Body of pancreas (tissue), 4 donors: ENCODE results near the gene NR3C1. TPM values are rescaled to one million over a fixed set of nuclear protein-coding genes. Genes with fewer than 3 reads are reported as not detected.

ENCODE experiments used
- ATAC-seq: fragments of 150-250 bp; one replicate; pipeline ENCODE4 v1.9.1; 2016
- DNase-seq, 4 donors: peaks; one replicate each; pipeline ENCODE4 v3.0.0-alpha.2; 2019
- H3K27ac ChIP-seq, 4 donors: fragments of 200-600 bp; sonication (generic); 1 replicate in 3 of 4; 2 replicates in 1 of 4; pipeline versions ENCODE4 v1.5.1 to v1.6.1; 2016 to 2019; ENCODE audit warnings: mild to moderate bottlenecking in 1 of 4, mixed read lengths in 1 of 4, moderate library complexity in 1 of 4
- H3K27me3 ChIP-seq, 2 donors: fragments of 200-600 bp; sonication (generic); one replicate each; pipeline ENCODE4 v1.6.0; 2016; ENCODE audit warnings: mild to moderate bottlenecking in 1 of 2
- H3K36me3 ChIP-seq, 2 donors: fragments of 200-600 bp; sonication (generic); replicated peaks in 1 of 2; 2 replicates each; pipeline ENCODE4 v1.5.1; 2016; ENCODE audit warnings: low read depth in 2 of 2; ENCODE audit not compliant: insufficient read depth in 1 of 2
- H3K4me1 ChIP-seq: fragments of 200-600 bp; sonication (generic); one replicate; pipeline ENCODE4 v1.6.0; 2016
- H3K4me3 ChIP-seq, 2 donors: fragments of 200-600 bp; sonication (generic); 1 replicate in 1 of 2; 2 replicates in 1 of 2; pipeline ENCODE4 v1.5.1; 2016 to 2019
- H3K9me3 ChIP-seq, 3 donors: fragments of 200-600 bp; sonication (generic); 1 replicate in 2 of 3; 2 replicates in 1 of 3; pipeline ENCODE4 v1.5.1; 2016
- POLR2A ChIP-seq, 3 donors: fragments of 450-650 bp; IDR thresholded peaks; one replicate each; pipeline ENCODE4 v1.6.1; 2016; ENCODE audit warnings: antibody characterized with exemption in 3 of 3, mild to moderate bottlenecking in 2 of 3
- WGBS, 2 donors: methylation state at CpG; one replicate each; pipeline ENCODE4 v1.1.5; 2017; 5-methylcytosine and 5-hydroxymethylcytosine counted together
- intact Hi-C: fragments of 100-400 bp; cut with DNase I; formaldehyde crosslinking; loops from one replicate; pipeline ENCODE4 v1.15.1; 2023
- total RNA-seq, 2 donors: library from RNA; depleted of rRNA; stranded (reverse); fragments of >200 nt; gene quantifications; one replicate each; pipeline ENCODE4 v1.1.0, GENCODE V29; 2016
- TF ChIP-seq, protein P1 (sequence below), 7 experiments: fragments of 450-650 bp in 4 of 7; fragments of 200-600 bp in 3 of 7; sonication (generic) in 3 of 7; IDR thresholded peaks; one replicate each; pipeline ENCODE4 v1.5.1; 2016 to 2019; ENCODE audit warnings: antibody characterized with exemption in 7 of 7

The NR3C1 gene
- total RNA-seq, 2 donors from 2014 or later = 18.5 to 25.2 TPM

DNA sequence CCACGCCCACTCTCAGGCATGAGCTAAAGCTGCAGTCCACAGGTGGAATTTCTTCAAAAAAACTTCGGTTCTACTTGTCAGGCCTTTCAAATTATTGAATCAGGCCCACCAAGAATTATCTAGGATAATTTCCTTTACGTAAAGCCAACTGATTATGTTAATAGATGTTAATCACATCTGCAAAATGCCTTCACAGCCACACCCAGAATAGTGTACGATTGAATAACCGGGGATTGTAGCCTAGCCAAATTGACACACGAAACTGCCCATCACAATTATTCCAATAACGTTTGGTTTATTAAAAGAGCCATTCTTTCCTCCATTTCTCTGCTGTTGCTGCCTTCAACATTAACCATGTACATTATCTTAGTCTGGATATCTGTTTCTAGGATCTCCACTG lies 148.7 kb downstream of the NR3C1 start:
- TF ChIP-seq, protein P1, sequence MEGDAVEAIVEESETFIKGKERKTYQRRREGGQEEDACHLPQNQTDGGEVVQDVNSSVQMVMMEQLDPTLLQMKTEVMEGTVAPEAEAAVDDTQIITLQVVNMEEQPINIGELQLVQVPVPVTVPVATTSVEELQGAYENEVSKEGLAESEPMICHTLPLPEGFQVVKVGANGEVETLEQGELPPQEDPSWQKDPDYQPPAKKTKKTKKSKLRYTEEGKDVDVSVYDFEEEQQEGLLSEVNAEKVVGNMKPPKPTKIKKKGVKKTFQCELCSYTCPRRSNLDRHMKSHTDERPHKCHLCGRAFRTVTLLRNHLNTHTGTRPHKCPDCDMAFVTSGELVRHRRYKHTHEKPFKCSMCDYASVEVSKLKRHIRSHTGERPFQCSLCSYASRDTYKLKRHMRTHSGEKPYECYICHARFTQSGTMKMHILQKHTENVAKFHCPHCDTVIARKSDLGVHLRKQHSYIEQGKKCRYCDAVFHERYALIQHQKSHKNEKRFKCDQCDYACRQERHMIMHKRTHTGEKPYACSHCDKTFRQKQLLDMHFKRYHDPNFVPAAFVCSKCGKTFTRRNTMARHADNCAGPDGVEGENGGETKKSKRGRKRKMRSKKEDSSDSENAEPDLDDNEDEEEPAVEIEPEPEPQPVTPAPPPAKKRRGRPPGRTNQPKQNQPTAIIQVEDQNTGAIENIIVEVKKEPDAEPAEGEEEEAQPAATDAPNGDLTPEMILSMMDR (IDR thresholded peaks at IDR 0.05) = no peak
- no peak for TF ChIP-seq POLR2A (IDR thresholded peaks at IDR 0.05)
- Histone ChIP-seq H3K27ac (no peak overlapping the region), H3K27me3 (no peaks in the 10 kb centered on the region), H3K36me3 (no peaks in the 10 kb centered on the region), H3K9me3 (no peaks in the 10 kb centered on the region), H3K4me1 (no peaks in the 10 kb centered on the region), H3K4me3 (no peak overlapping the region)
- DNase-seq = no peak
- intact Hi-C loops = no loop called here
- ATAC-seq = no peak
- WGBS, 2 donors = 82 to 83% methylated on average over 7 of the region's 7 CpGs

DNA sequence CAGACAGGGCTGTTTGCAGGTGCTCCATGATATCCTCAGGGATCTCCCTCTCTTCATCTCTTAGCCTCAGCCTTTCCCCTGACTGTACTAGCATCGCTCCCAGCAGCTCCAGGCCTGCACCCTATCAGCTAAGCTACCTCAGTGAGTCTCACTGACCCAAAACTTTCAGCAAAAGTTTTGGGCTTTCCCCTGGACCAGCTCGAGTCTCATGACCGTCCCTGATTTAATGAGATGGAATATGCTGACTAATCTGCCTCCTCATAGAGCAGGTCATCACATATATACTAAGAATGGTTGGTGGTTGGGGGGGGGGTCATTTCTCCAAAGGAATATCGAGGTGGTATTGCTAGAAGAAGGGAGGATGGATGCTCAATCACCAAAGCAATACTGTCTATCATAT lies 151.5 kb downstream of the NR3C1 start:
- Histone ChIP-seq H3K27me3 (no peaks in the 10 kb centered on the region), H3K9me3 (no peaks in the 10 kb centered on the region), H3K27ac (no peak overlapping the region), H3K4me1 (no peaks in the 10 kb centered on the region), H3K4me3 (no peak overlapping the region), H3K36me3 (no peaks in the 10 kb centered on the region)
- no peak for DNase-seq
- WGBS, 2 donors = 88 to 90% methylated on average over 4 of the region's 4 CpGs
- ATAC-seq = no peak
- intact Hi-C loops = no loop called here
- TF ChIP-seq, protein P1 (IDR thresholded peaks at IDR 0.05) = no peak
- TF ChIP-seq POLR2A (IDR thresholded peaks at IDR 0.05) = no peak

DNA sequence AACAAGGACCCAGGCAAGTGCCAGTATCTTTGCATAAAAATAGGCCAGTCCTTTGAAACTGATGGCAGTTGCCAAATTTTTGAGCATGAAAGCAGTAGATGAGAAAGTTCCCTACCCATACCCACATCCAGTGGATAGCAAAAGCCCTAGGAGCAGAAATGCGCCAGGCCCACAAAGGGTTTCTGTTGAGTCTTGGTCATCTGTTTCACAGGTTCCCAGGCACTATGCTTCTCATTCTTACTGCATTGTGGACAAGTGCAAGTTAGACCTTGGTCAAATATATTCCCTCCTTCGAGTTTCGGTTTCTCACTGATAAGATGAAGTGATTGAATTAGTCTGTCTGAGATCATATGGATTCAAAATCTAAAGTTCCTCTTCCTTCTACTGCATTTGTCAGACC lies 152.3 kb downstream of the NR3C1 start:
- intact Hi-C loops = no loop called here
- TF ChIP-seq, protein P1 (IDR thresholded peaks at IDR 0.05) = no peak
- no peak for TF ChIP-seq POLR2A (IDR thresholded peaks at IDR 0.05)
- H3K4me3 ChIP-seq = no peak overlapping the region
- DNase-seq = no peak
- no peaks in the 10 kb centered on the region for H3K36me3 ChIP-seq
- no peak for ATAC-seq
- no peaks in the 10 kb centered on the region for H3K27me3 ChIP-seq
- no peak overlapping the region for H3K27ac ChIP-seq
- no peaks in the 10 kb centered on the region for H3K9me3 ChIP-seq
- 81 to 87% methylated on average over 3 of the region's 3 CpGs for WGBS, 2 donors
- H3K4me1 ChIP-seq = no peaks in the 10 kb centered on the region

DNA sequence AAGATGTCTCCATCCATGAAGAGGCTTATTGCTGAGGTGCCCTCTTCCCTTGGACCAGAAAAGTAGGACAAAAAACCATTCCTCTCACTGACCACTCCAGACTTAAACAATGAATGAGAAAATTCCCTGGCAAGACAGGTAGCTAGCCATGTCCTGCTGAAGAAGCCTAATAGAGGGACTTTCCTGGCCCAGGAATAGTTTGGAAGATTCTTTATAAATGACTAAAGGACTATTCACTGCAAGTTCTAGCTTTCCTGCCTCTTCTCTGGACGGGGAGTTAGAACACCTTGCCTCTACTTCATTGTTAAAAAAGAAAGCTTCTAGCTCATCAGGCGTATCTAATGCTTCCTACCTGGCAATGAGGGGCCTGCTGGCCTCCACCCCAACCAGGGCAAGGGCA lies 153.6 kb downstream of the NR3C1 start:
- ATAC-seq = no peak
- intact Hi-C loops = no loop called here
- TF ChIP-seq, protein P1 (IDR thresholded peaks at IDR 0.05) = no peak
- no peak for TF ChIP-seq POLR2A (IDR thresholded peaks at IDR 0.05)
- Histone ChIP-seq H3K27me3 (no peaks in the 10 kb centered on the region), H3K27ac (no peak overlapping the region), H3K36me3 (no peaks in the 10 kb centered on the region), H3K9me3 (no peaks in the 10 kb centered on the region), H3K4me1 (no peaks in the 10 kb centered on the region), H3K4me3 (no peak overlapping the region)
- WGBS, 2 donors = 88 to 89% methylated on average over 2 of the region's 2 CpGs
- no peak for DNase-seq

DNA sequence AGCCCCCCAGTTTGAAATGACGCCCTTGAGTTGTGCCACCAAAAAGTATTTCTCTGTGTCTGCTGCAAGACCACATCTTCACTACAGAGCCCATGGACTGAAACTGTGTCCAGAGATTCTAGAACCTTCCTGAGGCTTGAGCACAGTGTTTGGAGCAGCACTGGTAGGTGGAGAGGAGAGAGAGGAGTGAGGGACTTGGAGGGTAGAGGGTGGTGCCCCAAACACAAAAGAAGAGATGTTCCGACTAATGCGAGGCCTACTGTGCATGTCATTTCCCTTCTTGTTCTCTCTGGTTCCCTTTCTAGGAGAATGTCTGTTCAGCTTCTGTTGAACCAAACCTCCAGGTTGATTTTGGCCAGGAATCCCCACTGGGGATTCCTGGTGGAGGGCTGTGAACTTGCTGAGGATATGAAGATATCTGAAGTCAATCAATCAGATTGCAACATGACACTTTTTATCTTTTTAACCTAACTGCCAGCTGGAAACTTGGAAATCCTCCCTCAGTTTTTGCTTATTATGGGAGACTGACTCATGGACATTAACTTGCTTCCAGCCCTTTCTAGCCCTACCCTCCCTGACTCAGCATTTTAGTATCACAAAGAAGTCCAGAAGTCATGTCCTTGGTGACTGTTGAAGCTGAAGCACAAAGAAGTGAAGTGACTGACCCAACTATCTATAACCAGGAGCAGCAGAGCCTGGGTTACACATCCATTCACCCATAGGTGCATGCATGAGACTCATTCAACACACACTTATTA lies 154.5 kb downstream of the NR3C1 start:
- H3K4me1 ChIP-seq = no peaks in the 10 kb centered on the region
- DNase-seq (no peak), ATAC-seq (no peak)
- H3K27me3 ChIP-seq = no peaks in the 10 kb centered on the region
- no peak overlapping the region for H3K4me3 ChIP-seq
- WGBS, 2 donors = 85 to 97% methylated on average over 3 of the region's 3 CpGs
- H3K27ac ChIP-seq = no peak overlapping the region
- intact Hi-C loops = no loop called here
- TF ChIP-seq, protein P1 (IDR thresholded peaks at IDR 0.05) = no peak
- TF ChIP-seq POLR2A (IDR thresholded peaks at IDR 0.05) = no peak
- H3K9me3 ChIP-seq = no peaks in the 10 kb centered on the region
- no peaks in the 10 kb centered on the region for H3K36me3 ChIP-seq
